ENCODE results near the gene GALNTL6.
"Not testable (repeated sequence)": the region's sequence is repeated elsewhere in the genome, so short reads cannot be mapped to it uniquely, and the experiment has no call there.

GALNTL6 gene

GRCh38 chr4:173041482-173041881 lies 1228.3 kb downstream of the GALNTL6 start:
- DNase-seq: no peak

- not testable (repeated sequence) for DNase-seq
These were observed 1228.9 kb downstream of the GALNTL6 start for GRCh38 chr4:173042139-173042538.

- no peak for DNase-seq
These were observed 1231.1 kb downstream of the GALNTL6 start for GRCh38 chr4:173044340-173044739.

- no peak for DNase-seq
These were observed 1232.4 kb downstream of the GALNTL6 start for GRCh38 chr4:173045571-173045970.

- DNase-seq: no peak
These were observed 1232.9 kb downstream of the GALNTL6 start for GRCh38 chr4:173046144-173046543.

GRCh38 chr4:173046818-173047217 lies 1233.6 kb downstream of the GALNTL6 start:
- no peak for DNase-seq

- DNase-seq: no peak
These were observed 1238.0 kb downstream of the GALNTL6 start for GRCh38 chr4:173051232-173051631.

- no peak for DNase-seq
These were observed 1238.5 kb downstream of the GALNTL6 start for GRCh38 chr4:173051716-173052115.

- no peak for DNase-seq
These were observed 1239.2 kb downstream of the GALNTL6 start for GRCh38 chr4:173052439-173052838.

- DNase-seq: no peak
These were observed 1243.1 kb downstream of the GALNTL6 start for GRCh38 chr4:173056271-173056670.

- DNase-seq: no peak
These were observed 1243.5 kb downstream of the GALNTL6 start for GRCh38 chr4:173056710-173057109.

- DNase-seq: no peak
These were observed 1244.2 kb downstream of the GALNTL6 start for GRCh38 chr4:173057442-173057841.

GRCh38 chr4:173057901-173058300 lies 1244.7 kb downstream of the GALNTL6 start:
- no peak for DNase-seq

GRCh38 chr4:173061160-173061559 lies 1248.0 kb downstream of the GALNTL6 start:
- no peak for DNase-seq

GRCh38 chr4:173073939-173074500 lies 1260.8 kb downstream of the GALNTL6 start:
- DNase-seq: no peak

GRCh38 chr4:173074501-173074946 lies 1261.3 kb downstream of the GALNTL6 start:
- DNase-seq: no peak

- DNase-seq: no peak
These were observed 1263.9 kb downstream of the GALNTL6 start for GRCh38 chr4:173076903-173077634.

- no peak for DNase-seq
These were observed 1274.9 kb downstream of the GALNTL6 start for GRCh38 chr4:173088144-173088543.
